Lung (tissue), 12 donors: ENCODE results near the gene NCS1. TPM values are rescaled to one million over a fixed set of nuclear protein-coding genes. Genes with fewer than 3 reads are reported as not detected.

Source experiments
- ATAC-seq: fragments of 200-7000 bp; cut with Tn5 transposase; one replicate; pipeline ENCODE4 v1.9.1; 2020; ENCODE audit warnings: moderate number of reproducible peaks; ENCODE audit not compliant: insufficient read depth, low FRiP score
- DNase-seq, 3 donors: peaks; one replicate each; pipeline ENCODE4 v3.0.0-alpha.2; 2013 to 2017
- H3K27ac ChIP-seq, 2 donors: one replicate each; pipeline ENCODE4 v1.5.1; 2013; ENCODE audit warnings: mild to moderate bottlenecking in 2 of 2, moderate library complexity in 2 of 2, control low read depth in 1 of 2, inconsistent platforms in 1 of 2, low read depth in 1 of 2, low read length in 1 of 2
- H3K27me3 ChIP-seq, 3 donors: one replicate each; pipeline ENCODE4 v1.5.1; 2013; ENCODE audit warnings: low read length in 2 of 3; ENCODE audit not compliant: control insufficient read depth in 3 of 3, insufficient read depth in 3 of 3
- H3K36me3 ChIP-seq, 4 donors: one replicate each; pipeline ENCODE4 v1.5.1; 2013; ENCODE audit warnings: low read length in 4 of 4, mild to moderate bottlenecking in 1 of 4, moderate library complexity in 1 of 4; ENCODE audit not compliant: control insufficient read depth in 4 of 4, insufficient read depth in 4 of 4
- H3K4me1 ChIP-seq, 5 donors: one replicate each; pipeline ENCODE4 v1.5.1; 2013; ENCODE audit warnings: low read length in 5 of 5, mild to moderate bottlenecking in 2 of 5, moderate library complexity in 1 of 5; ENCODE audit not compliant: control insufficient read depth in 5 of 5, insufficient read depth in 5 of 5
- H3K4me3 ChIP-seq: one replicate; pipeline ENCODE4 v1.5.1; 2013; ENCODE audit warnings: mild to moderate bottlenecking, control low read depth, moderate library complexity
- H3K9ac ChIP-seq, 2 donors: one replicate each; pipeline ENCODE4 v1.5.1; 2013; ENCODE audit warnings: low read length in 2 of 2, control low read depth in 1 of 2; ENCODE audit not compliant: insufficient read depth in 1 of 2
- H3K9me3 ChIP-seq, 4 donors: one replicate each; pipeline ENCODE4 v1.5.1; 2013; ENCODE audit warnings: low read length in 3 of 4, mild to moderate bottlenecking in 1 of 4, moderate library complexity in 1 of 4; ENCODE audit not compliant: control insufficient read depth in 4 of 4, insufficient read depth in 3 of 4
- CTCF ChIP-seq: IDR thresholded peaks from 2 replicates; pipeline ENCODE4 v1.5.1; 2012; ENCODE audit warnings: mild to moderate bottlenecking; ENCODE audit errors: control extremely low read depth, extremely low read depth
- WGBS, 2 donors: extraction: QIAGEN DNeasy Blood & Tissue Kit; methylation state at CpG; one replicate each; pipeline ENCODE4 v1.1.7; 2013; 5-methylcytosine and 5-hydroxymethylcytosine counted together
- polyA plus RNA-seq, 2 donors: library from polyadenylated mRNA; stranded (reverse); fragments of 200-250 nt; gene quantifications; one replicate each; pipeline ENCODE4 v1.2.1, GENCODE V29; 2013
- total RNA-seq, 2 donors: library from RNA; depleted of rRNA in 1 of 2; stranded (reverse); fragments of >200 nt in 1 of 2; gene quantifications; one replicate each; pipeline ENCODE4 v1.2.1, GENCODE V29; 2014 to 2021
- donor health status: control.
- donor health status: control.
- donor health status: Bipolar disorder and iron deficiency.
- donor health status: healthy.
- donor health status: DM: yes; HTN: yes; CAD: no.

The NCS1 gene
- total and polyA plus RNA-seq, 4 donors: 5.8 to 27.5 (median 6.5) TPM

GRCh38 chr9:130143279-130143893, 28.8 kb upstream of the NCS1 start:
- H3K4me3 ChIP-seq: no peak overlapping the region
- DNase-seq (no peak), ATAC-seq (no peak)
- H3K27ac ChIP-seq: no peak overlapping the region
- peaks cover 0 to 5% (median 0%) of the 10 kb centered on the region in 3 donors for H3K27me3 ChIP-seq
- no peaks in the 10 kb centered on the region for H3K9me3 ChIP-seq
- no peak overlapping the region for H3K9ac ChIP-seq
- 76 to 84% methylated on average over 24 of the region's 24 CpGs for WGBS, 2 donors
- H3K36me3 ChIP-seq: no peaks in the 10 kb centered on the region
- peaks cover 6 to 37% (median 12%) of the 10 kb centered on the region in 5 donors for H3K4me1 ChIP-seq
- TF ChIP-seq CTCF: no peak

GRCh38 chr9:130143958-130144366, 28.2 kb upstream of the NCS1 start:
- H3K36me3 ChIP-seq: no peaks in the 10 kb centered on the region
- 10 to 16% methylated on average over 14 of the region's 14 CpGs for WGBS, 2 donors
- ATAC-seq (no peak), DNase-seq (peak; percentile 52 to 74 (median 56))
- peaks cover 5 to 31% (median 7%) of the 10 kb centered on the region in 5 donors for H3K4me1 ChIP-seq
- no peak overlapping the region for H3K27ac ChIP-seq
- no peaks in the 10 kb centered on the region for H3K9me3 ChIP-seq
- no peak for TF ChIP-seq CTCF
- H3K9ac ChIP-seq: no peak overlapping the region
- H3K27me3 ChIP-seq: peaks cover 0 to 5% (median 0%) of the 10 kb centered on the region in 3 donors
- no peak overlapping the region for H3K4me3 ChIP-seq

- TF ChIP-seq CTCF: no peak
- Histone ChIP-seq H3K27me3 (peaks cover 0 to 5% (median 0%) of the 10 kb centered on the region in 3 donors), H3K4me3 (no peak overlapping the region), H3K27ac (no peak overlapping the region), H3K4me1 (peaks cover 3 to 24% (median 6%) of the 10 kb centered on the region in 5 donors), H3K9ac (no peak overlapping the region), H3K36me3 (no peaks in the 10 kb centered on the region), H3K9me3 (no peaks in the 10 kb centered on the region)
- 62 to 65% methylated on average over 5 of the region's 5 CpGs for WGBS, 2 donors
- no peak for DNase-seq
- no peak for ATAC-seq
These were observed 27.5 kb upstream of the NCS1 start for GRCh38 chr9:130144703-130145102.

- TF ChIP-seq CTCF: no peak
- Histone ChIP-seq H3K36me3 (no peaks in the 10 kb centered on the region), H3K9ac (no peak overlapping the region), H3K27ac (no peak overlapping the region), H3K4me1 (peaks cover 0 to 23% (median 6%) of the 10 kb centered on the region in 5 donors), H3K9me3 (no peaks in the 10 kb centered on the region), H3K4me3 (no peak overlapping the region), H3K27me3 (peaks cover 0 to 5% (median 0%) of the 10 kb centered on the region in 3 donors)
- DNase-seq: no peak
- ATAC-seq: no peak
- whole genome bisulfite sequencing, 2 donors: 57 to 78% methylated on average over 1 of the region's 1 CpG
These were observed 26.5 kb upstream of the NCS1 start for GRCh38 chr9:130145658-130146057.
